Embryonic facial prominence (tissue), 1 donor: ENCODE data around the gene ELMO2.
A peak's percentile ranks its signal among the peaks of the same experiment; 100 is the strongest.
"Not testable (repeated sequence)": the region's sequence is repeated elsewhere in the genome, so short reads cannot be mapped to it uniquely, and the experiment has no call there.

Source experiments
- DNase-seq: peaks from one replicate; pipeline ENCODE4 v3.0.0-alpha.2; 2016; ENCODE audit errors: extremely low spot score

Gene ELMO2

DNA sequence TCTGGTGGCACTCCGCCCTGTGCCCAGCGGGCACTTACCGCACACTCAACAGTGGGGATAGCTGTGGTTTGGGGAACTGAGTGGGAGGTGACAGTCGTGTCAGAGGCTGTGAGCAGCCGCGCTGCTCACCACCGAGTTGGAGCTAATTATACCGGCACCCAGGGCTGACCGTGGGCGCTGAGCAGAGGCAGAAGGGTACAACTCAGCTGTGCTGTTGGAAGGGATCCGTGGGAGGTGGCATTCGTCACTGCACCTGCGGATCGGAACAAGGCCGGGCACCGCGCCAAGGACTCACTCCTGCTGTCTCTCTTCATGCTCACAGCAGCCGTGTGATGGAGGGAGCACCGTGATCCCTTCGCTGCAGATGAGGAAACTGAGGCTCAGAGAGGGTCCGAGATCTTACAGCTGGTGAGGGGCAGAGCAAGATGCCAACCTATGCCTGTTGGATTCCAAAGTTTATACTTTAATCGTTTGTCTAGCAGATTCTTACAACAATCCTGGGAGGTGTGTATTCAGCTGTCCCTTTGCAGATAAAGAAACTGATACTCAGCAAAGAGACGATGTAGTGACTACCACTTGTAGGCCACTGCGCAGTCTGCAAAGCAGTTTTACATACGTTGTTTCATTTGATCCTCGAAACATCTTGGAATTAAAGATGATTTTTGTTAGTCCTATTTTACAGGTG lies 713 bp upstream of the ELMO2 start:
- no peak for DNase-seq

DNA sequence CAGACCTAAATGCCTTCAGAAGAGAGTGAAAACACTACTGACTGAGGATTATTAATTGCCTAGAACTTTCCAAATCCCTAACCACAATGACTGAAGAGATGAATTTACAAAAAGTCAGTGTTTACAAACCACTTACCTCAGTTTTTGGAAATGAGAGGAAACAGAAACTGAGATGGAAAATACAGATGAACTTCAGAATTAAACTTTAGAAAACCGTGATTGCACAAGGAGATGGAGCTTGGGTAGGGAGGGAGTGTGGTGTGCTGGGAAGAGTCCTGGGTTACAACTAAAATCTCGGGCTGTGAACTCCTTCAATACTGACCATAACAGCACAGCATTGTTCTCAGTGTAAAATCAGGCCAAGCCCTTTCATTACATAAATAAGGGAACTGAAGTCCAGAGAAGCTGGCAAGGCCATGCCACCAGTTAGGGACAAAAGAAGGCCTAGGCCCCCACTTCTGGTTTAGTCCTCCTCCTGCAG lies 4.0 kb downstream of the ELMO2 start:
- DNase-seq, result no peak

DNA sequence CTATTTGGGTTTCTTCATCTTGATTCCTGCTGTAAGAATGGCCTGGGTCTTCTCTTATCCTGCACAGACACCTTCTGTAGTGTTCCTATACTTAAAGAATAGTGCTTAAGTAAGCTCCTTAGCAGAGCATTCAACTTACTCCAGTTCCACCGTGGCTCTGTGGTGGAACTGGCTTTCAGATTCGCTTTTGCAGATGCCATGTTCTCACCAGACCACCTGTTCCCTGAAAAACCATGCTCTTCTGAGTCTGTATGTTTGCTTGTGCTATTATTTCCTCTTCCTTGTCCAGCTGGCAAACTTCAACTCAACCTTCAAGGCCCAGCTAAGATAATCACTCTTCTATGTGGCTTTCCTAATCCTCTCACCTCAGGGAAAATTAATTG lies 4.9 kb downstream of the ELMO2 start:
- no peak for DNase-seq

DNA sequence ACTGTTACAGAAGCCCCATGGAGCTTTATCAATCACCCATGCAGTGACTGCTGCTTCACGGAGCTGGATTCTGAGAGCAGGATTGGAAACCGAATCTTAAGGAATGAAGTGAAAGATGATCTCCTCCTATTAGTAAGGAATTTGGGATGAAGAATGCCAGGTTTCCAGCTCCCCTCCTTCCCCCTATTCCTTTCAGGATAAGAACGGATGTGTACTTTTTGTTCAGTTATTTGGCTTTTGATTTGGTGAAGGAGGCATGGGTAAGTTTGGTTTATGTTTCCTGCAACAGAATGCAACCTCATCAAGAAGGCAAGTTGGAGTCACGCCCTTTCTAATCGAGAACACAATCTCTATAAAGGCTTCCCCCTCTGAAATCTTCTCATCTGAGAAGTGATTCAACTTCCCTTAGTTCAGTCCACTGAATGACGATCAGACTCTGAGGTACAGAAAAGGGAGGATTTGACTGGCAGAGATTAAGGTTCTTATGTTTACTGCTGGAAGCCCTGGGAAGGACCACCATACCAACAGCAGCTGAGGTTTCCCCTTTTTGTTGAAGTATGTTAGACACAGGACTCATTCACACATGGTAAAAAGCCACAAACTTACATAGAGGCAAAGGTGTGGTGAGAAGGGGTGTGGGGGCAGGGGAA lies 5.5 kb downstream of the ELMO2 start:
- peak; percentile 29 for DNase-seq

DNA sequence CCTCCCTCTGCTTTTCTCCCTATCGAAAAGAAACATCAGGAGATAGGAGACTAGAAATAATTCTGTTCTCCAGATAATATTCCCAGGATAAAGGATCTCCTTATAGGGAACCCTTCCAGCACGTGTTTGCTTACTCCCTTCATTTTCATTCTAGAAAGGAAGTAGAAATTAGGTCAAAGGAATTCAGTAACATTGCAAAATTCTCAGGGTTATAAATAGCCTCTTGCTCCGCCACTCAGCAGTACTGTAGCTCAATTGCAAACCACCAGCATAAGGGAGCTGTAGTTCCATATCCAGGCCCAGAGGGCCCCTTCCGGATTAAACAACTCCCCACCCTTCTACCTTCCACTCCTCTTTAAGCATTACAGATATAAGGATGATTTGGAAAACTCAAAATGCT lies 6.2 kb downstream of the ELMO2 start:
- DNase-seq, result peak; percentile 47

DNA sequence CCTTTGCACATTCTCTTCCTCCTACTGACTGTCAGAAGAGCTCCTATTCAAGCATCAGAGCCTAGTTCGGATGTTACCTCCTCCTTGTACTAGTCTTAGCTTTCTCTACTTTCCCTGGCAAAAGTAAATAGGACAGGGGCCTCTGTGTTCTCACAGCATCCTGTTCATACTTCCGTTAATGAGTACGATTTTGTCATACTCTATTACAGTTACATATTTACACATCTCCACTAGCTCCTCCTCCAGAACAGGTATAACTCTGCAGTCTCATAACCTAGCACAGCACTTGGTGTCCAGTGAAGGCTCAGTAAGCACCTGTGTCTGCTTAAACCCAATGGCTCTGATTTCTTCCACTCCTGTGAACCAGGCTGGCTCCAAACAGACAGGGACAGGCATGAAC lies 7.0 kb downstream of the ELMO2 start:
- DNase-seq, result no peak

DNA sequence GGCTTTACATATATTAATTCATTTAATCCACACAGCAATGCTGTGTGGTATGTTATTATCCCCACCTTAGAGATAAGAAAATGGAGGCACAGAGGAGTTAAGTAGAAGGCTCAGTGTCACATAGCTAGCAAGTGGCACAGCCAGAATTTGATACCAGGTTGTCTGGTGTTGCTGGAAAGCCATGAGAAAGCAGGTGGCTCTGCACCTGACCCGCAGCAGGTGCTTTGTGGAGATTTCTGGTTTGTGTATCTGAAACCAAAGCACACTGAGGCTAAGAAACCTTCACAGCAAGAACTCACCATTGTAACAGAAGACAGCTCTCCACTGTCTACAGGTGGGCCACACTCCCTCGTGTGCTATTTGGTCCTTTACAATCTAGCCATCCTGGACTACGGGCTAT lies 7.5 kb downstream of the ELMO2 start:
- DNase-seq, result no peak

DNA sequence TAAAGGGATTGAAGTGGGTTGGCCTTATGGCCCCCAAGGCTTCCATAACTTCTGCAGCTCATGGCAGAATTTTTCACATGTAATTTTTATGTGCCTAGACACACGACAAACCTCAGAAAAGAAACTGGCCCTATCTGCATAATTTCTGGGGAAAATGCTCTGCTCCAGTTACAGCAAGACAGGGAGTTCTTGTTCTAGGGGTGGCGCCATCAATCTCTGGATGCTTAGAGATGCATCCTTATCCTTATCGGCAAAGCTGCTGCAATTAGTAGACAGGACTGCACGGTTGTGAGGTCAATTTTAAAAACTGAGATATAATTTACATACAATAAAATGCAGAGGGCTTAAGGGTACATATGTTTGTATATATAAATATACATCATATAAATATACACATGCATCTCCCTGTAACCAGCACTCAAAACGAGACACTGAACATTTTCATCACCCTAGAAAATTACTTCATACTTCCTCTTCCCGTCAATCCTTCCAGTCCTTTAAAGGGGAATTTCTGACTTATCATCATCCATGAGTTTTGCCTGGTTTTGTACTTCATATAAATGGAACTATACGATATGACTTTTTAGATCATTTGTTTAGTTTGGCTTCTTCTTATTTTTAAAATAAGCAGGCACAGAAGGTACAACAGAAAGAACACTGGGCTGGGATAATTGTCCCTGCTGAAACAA lies 10.2 kb downstream of the ELMO2 start:
- no peak for DNase-seq

DNA sequence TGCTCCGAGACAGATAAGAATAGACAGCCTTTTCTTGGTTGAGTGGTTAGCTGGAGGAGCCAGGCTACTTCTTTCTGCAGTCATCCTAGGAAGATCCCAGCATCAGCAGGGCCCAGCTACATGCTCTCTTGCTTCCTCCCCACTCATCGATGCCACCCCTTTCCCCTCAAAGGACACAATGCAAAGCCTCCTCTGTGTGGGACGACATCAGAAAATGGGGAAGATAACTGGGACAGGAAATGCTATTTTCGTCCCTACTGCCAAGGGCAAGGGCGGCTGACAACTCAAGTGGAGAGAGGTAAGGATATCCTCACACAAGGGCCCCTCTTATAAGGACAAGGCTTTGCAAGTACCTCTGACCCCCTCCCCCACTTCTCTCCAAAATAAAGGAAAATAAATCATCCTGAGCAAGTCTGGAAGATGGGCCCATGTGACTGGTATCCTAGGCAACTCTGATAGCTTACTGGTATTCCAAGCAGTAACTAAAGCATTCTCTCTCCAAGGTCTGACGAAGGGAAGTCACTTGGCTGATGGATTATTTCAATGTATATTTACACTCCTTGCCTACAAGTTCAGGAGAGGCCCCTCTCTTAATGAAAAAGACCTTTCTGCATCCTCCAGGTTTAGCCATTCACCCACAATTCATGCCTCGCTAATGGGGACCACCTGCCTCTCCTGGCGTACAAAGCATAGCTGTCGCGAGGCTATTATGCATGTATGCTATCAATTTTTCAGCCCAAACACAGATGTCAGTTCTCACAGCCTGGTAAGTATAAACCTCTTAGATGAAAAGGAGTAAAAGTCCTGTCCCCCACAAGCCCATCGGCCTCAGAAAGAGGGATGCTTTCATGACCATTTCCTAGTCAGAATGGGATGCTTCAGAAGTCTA lies 11.3 kb downstream of the ELMO2 start:
- DNase-seq, result no peak

DNA sequence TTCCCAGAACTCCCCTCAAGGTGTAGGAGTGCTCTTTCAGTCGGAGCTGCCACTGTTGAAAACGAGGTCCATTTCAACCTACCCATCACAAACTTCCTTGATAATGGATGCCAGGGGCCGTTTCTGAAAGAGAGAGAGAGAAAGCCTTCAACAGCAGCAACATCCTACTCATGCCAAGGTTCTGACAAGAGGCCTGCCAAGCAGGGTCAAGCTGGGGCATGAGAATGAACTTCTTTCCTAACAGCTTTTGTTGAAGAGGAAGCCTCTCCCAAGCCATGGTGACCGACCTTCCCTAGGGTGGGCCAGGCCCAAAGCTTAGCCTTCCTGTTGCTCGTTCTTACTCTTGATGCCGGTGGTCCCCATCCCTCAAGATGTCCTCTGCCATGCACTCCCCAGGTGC lies 12.4 kb downstream of the ELMO2 start:
- DNase-seq, result no peak

DNA sequence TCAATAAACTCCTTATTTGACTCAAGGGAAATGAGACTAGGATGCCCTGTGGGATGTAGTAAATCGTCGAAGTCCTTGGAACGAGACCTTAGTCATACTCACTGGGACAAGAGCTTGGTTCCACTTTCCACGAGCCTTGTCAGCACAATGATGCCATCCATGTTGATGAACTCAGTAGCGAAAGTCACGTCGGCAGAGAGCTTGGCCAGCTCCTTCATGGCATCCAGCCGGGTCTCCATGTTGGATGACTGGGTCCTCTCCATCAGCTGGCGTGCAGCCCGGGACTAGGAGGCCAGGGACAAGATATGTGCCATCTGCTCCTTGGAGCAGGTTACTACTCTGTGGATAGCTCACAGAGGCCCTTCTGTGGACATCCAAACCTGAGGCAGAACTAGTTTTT lies 17.5 kb downstream of the ELMO2 start:
- DNase-seq, result no peak

DNA sequence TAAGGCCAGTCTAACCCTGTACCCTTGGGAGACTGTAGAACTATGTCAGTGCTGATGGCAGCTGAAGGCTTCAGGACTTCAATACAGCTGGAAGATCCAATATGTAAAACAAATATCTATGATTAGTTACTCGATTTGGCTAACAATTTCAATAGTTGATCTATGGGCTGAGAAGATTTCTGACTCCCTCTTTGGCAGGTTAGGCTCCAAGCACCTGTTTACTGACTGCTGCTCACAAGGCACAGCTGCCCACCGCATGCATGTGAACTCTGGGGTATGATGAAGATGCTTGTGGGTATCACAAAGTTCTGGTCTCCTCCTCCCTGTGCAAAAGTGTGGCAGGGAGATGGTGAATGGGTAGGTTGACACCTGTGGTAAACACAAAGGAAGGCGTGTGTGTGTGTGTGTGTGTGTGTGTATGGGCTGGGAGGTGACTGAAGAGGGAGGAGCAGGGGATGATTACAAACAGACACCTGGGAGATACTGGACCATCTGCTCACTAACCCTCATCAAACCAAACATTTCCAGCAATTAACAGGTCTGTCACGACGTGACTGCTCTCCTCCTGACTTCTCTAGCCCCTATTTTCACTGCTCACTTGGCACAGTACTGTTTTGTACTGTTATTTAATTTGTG lies 18.1 kb downstream of the ELMO2 start:
- no peak for DNase-seq

DNA sequence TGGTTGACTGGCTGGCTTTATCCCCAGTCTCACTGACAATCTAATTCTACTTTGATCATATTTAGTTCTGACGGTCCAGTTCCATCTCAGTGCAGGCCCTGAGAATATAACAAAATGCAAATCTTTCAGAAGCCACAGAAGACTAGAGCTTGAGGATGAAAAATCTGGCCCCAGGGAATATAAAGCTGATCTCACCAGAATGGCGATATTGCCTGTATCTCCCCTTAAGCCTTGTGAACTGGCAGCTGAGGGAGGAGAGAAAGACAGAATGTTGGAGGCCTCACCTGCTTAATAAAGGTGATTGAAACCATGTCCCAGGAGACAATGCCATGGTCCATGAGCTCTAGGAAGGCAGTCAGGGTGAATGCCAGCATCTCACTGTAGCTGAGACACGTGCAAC lies 19.4 kb downstream of the ELMO2 start:
- DNase-seq, result not testable (repeated sequence)

DNA sequence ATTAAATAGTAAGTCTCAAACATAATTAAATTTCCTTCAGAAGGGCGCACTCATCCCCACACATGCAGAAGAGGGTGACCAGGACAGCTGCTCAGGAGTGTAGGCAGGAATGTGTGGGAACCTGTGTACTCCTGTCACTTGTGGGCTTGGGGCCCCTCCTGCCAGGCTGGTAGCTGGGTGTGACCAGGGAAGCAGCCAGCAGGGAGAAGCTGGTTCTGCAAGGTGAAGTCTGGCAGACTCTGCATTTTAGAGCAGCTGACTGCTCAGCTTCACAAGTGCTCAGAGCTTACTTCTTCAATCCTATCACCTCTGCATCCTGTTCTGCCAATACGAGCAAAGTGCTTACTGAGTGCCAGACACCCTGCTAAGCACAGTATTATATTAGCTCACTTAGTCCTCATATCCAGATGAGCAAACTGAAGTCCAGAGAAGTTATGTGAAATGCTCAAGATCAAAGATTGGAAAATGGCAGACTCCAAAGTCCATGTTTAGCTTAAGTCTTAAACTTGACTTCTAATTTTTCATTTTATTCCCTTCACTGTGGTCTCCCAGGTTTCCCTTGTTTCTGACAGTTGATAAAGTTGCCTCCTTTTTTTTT lies 27.9 kb downstream of the ELMO2 start:
- no peak for DNase-seq

DNA sequence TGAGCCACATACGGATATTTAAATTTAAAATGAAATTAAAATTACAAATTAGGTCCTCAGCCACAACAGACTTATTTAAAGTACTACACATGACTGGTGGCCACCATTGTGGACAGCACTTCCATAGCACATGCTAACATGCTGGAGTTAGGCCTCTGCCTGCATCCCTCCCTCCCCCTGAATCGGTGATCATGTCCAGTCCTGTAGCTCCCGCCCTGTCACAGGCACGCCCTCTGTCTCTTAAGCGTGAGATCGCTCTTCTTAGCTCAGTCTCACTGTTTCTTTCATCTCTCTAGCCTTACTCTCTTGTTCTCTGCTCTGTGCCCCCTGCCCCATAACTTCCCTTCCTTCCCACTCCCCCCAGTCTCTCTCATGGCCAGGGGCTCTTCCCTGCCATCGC lies 28.9 kb downstream of the ELMO2 start:
- DNase-seq, result no peak

DNA sequence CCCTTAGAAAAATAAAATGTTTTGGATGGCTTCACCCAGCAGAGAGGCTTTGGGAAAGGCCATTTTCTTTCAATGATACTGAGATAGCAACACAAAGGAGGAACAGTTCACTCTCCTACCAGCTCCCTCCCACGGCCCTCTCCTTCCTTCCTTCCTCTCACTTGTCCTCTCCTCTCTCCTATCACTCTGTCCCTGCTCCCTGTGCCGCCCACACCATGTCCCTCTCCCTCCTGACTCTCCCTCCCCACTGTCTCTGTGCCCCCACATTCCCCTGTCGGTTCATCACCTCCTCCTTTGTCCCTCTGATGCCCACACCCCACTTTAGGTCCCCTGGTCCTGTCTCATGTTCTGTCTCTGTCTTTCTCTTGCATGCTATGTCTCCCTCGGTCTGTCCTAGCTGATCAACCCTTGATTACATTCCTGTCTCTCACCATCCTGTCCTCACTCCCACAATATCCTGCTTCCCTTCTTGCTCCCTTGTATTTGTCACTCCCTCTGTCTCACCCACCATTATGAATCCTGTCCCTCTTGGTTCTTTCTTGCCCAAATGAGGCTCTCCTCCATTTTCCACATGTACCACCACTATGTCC lies 30.1 kb downstream of the ELMO2 start:
- DNase-seq, result no peak

DNA sequence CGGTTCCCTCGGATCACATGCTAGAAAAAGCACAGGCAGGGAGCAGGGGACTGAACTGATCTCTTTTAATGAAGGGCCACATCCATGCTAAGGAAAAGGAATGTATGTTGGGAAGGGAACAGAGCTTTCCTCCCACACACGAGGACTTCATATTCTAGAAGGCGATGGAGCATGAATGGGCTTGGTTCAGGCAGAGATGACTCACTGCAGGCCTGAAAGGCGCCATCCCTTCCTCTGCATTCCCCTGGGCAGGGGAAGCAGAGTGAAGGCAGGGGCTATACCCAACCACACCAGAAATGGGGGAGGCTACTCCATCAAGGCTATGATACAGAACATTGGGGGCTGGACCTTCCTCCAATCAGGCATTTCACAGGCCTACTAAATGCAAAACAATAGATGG lies 30.6 kb downstream of the ELMO2 start:
- DNase-seq, result no peak

DNA sequence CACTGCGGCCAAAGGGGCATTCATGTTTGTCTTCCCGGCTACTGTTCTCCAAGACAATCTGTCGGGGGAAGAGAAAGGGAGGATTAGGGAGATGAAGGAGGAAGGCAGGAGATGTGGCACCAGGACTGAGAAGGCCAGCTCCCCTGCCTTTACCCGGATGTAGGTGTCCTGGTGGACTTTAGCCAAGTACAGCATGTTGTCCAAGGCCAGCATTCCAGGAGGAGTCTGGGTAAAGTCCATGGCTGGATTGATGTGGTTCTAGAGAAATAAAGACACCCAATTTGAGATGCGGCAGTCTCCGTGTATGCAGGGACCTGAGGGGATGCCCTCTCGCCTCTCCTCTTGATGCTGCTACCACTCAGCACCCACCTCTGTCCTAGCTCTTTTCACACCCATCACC lies 32.0 kb downstream of the ELMO2 start:
- DNase-seq, result no peak

DNA sequence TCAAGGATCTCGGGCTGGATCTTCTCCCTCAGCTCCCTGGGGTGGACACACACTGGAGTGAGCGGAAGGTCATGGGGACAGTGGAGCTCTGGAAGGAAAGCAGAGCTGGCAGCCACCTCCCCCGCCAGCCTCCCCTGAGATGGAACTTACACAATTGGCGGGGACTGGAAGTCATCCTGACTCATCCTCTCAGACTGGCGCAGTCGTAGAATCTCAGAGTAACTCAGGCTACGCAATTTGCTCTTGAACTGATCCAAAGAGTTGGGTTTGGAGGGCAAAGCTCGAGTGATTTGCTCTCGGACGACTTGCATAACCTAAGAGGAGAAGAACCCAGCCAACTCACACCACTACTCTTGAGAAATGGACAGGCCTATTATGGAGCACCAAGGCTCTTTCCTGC lies 34.8 kb downstream of the ELMO2 start:
- DNase-seq, result no peak

DNA sequence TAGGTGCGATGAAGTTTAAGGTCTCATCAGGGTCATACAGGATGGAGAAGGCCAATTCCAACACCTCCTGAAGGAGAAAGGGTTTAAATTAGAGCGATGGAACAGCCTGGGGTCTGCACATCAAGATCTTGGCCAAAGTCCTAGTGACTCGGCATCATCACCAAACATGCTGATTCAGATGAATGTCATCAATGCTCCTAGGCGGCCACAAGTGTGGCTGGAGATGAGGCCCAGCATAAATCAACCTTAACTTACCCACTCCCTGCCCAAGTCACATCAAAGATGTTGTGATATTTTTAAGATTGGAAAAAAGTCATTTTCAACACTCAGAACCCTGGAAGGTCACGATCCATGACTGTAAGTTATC lies 37.5 kb downstream of the ELMO2 start:
- no peak for DNase-seq
